GM21528 (cell line): ENCODE measurements around the gene KCNMA1.

Source experiments
- ATAC-seq: cut with Tn5 transposase; IDR thresholded peaks from one replicate; pipeline ENCODE4 v1.9.1; 2021; ENCODE audit warnings: mild to moderate bottlenecking, moderate library complexity; ENCODE audit not compliant: unreplicated experiment, low FRiP score

KCNMA1 gene

DNA sequence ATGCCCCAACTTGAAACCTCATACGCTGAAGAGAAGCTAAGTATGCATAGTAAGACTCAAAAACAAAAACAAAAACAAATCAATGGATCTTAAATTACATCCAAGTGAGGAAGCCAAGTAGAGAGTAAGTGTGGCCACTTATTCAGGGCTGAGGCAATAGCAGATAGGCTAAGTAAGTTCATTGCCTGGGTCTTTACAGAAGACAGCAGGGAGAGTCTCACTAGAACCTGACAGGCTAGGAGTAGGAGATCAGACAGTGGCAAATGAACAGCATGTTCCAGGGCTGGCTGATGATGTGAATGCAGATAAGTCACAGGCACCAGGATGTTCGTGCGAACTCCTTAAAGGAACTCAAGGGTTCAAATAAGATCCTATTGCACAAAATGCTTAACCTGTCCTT is 568.6 kb downstream of the KCNMA1 start:
- ATAC-seq: no peak

- no peak for ATAC-seq
Observed at GRCh38 chr10:77068272-77068671, 569.3 kb downstream of the KCNMA1 start.

- no peak for ATAC-seq
Observed at GRCh38 chr10:77062381-77062780, 575.2 kb downstream of the KCNMA1 start.

DNA sequence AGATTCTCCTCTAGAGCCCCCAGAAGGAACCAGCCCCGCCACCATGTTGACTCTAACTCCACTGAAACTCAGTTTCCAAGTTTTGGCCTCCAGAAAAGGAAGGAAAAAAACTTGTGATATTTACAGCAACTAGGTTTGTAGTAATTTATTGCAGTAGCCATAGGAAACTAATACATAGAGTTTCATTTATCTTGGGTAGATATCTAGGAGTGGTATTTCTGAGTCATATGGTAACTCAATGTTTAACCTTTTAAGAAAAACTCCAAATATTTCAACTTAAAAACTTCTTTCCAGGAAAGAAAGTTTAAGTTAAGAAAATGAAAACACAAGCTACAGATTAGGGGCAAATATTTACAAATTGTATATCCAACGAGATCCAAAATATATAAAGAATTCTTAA is 576.7 kb downstream of the KCNMA1 start:
- ATAC-seq: no peak

GRCh38 chr10:77056650-77057049 is 581.0 kb downstream of the KCNMA1 start:
- ATAC-seq: no peak

- no peak for ATAC-seq
Observed at GRCh38 chr10:77052593-77052992, 585.0 kb downstream of the KCNMA1 start.

- no peak for ATAC-seq
Observed at GRCh38 chr10:77051837-77052236, 585.8 kb downstream of the KCNMA1 start.

DNA sequence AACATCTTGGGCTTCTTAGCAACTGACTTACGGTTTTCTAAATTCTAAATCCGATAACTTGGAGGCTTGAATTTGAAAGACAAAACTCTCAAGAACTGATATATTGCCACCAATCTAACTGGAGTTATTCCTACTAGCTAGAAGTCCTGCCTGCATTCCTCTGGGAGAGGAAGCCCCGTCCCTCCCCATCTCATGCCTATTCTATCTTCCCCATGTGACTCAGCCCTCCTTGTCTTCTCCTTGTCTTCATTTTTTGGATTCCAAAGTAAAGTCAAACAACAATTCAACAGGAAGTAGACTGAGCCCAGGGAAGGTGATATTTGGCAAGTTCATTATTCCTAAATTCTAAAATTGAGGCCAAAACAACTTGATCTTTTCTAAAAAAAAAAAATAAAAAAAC is 587.7 kb downstream of the KCNMA1 start:
- ATAC-seq: no peak

- no peak for ATAC-seq
Observed at GRCh38 chr10:77049146-77049545, 588.5 kb downstream of the KCNMA1 start.

DNA sequence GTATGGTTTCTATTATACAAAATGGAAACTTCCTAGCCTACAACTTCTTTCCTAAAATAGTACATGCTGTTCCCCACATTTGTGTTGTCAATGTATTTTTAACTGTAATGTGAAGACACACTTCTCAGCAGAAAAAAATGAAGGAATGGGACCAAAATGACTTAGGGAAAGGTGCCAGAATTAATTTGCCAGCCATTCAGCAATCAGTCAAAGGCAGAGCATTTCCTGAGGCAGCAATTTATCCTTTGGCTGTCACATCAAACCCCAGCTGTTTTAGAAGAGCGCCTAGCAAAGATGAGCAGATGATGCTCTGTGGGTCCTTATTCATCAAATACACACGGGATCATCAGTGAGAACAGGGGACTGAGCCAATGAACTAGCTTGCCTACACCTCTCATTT is 592.5 kb downstream of the KCNMA1 start:
- ATAC-seq: no peak

DNA sequence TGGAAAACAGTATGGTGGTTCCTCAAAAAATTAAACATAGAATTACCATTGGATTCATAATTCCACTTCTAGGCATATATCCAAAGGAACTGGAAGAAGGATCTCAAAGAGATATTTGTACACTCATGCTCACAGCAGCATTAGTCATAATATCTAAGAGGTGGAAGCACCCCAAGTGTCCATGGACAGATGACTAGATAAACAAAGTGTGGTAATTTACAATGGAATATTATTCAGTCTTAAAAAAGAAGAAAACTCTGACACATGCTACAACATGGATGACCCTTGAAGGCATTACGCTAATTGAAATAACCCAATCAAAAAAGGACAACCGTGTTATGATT is 594.2 kb downstream of the KCNMA1 start:
- ATAC-seq: no peak

DNA sequence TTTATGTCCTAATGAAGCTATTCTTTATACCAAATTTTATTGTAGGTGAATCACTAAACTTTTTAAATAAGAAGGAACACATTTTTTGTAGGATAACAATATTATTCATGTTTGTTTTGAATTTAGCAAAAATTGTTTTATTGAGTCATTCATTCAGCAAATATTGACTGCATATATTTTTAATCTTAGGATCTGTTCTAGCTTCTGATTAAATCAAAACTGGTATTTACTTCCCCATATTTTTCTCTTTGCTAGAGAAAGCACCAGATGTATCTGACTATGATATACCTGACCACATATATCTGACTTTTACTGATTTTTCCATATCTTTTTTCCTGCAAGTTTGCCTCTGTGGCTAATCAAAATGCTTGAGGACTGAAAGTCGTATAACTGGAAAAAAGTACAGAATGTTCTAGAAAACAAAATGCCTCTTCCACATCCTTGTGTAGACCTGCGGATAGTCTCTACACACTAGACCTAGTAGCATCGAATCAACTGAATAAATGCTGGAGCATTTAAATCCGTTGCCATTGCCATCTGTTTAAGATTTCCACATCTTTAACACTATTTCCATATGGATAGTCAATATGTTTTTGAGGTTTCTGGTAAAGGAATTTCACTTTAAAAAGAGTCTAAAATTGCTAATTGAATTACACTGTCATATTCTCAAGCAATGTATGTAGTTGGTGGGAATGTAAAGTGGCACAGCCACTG is 594.7 kb downstream of the KCNMA1 start:
- ATAC-seq: no peak

- ATAC-seq: no peak
Observed at GRCh38 chr10:77041636-77042258, 595.9 kb downstream of the KCNMA1 start.

GRCh38 chr10:77038407-77038806 is 599.2 kb downstream of the KCNMA1 start:
- no peak for ATAC-seq

GRCh38 chr10:77037735-77038403 is 599.7 kb downstream of the KCNMA1 start:
- ATAC-seq: no peak

- no peak for ATAC-seq
Observed at GRCh38 chr10:77036993-77037734, 600.4 kb downstream of the KCNMA1 start.

GRCh38 chr10:77036276-77036675 is 601.3 kb downstream of the KCNMA1 start:
- ATAC-seq: no peak

- no peak for ATAC-seq
Observed at GRCh38 chr10:77034795-77035194, 602.8 kb downstream of the KCNMA1 start.

- ATAC-seq: no peak
Observed at GRCh38 chr10:77034240-77034639, 603.4 kb downstream of the KCNMA1 start.

DNA sequence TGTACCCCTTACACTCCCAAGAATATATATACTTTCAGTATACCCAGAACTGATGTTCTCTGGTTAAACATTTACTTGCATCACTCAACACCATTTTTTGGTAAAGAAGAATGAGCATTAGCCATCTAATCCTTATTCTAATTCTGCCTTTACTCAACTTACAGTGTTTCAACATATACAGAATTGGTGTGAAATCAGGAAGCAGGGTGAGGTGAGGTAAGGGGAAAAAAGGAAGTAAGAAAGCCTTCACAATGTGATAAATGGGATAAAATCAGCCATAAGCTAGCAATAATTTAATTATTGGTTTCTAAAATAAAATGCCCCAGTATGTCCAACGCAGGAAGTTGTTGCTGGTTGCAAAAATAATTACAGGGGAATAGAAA is 605.4 kb downstream of the KCNMA1 start:
- ATAC-seq: no peak

DNA sequence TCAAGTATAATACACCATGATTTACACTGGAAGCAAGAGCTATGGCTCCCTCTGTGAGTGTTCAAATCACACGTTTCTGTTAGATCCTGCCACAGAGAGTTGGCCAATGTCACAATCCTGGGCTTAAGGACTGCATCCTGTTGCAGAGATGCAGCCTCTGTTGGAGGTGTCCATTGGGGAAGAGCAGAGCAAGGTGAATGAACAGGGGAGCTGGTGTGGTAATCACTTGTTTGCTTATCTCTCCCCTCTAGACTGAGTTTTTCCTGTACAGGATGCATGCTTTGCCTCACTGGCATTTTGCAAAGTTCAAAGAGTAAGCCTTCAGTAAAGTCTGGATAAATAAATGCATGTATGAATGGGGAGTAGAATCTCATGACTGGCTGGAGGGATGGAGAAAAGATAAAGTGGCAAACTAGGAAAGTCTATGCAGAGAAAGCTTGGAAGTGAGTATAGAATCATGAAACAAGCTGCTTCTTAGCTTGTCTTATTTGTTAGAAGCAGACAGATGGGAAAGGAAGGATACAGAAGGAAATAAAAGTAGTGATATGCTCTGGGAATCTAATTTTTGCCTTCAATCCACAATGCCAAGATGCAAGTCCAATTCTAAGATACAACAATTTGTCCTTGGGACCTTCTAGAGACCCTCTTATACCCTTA is 605.9 kb downstream of the KCNMA1 start:
- ATAC-seq: no peak
